HG03575 (cell line): Measurements from ENCODE around the gene IZUMO1.
A peak's percentile ranks its signal among the peaks of the same experiment; 100 is the strongest.
"Not testable (repeated sequence)": the region's sequence is repeated elsewhere in the genome, so short reads cannot be mapped to it uniquely, and the experiment has no call there.

Experiments
- ATAC-seq: cut with Tn5 transposase; IDR thresholded peaks from one replicate; pipeline ENCODE4 v1.9.1; 2021; ENCODE audit not compliant: unreplicated experiment, insufficient number of reproducible peaks, low FRiP score; ENCODE audit errors: extremely low read depth

The IZUMO1 gene

GRCh38 chr19:48718106-48718505 lies 28.6 kb downstream of the IZUMO1 start:
- ATAC-seq = not testable (repeated sequence)

- no peak for ATAC-seq
These were observed 30.0 kb downstream of the IZUMO1 start for GRCh38 chr19:48716562-48717291.

- ATAC-seq = no peak
These were observed 31.0 kb downstream of the IZUMO1 start for GRCh38 chr19:48715681-48716171.

- ATAC-seq = no peak
These were observed 31.7 kb downstream of the IZUMO1 start for GRCh38 chr19:48714759-48715675.

GRCh38 chr19:48713864-48714755 lies 32.6 kb downstream of the IZUMO1 start:
- peak; percentile 66 for ATAC-seq

GRCh38 chr19:48713041-48713863 lies 33.5 kb downstream of the IZUMO1 start:
- no peak for ATAC-seq

GRCh38 chr19:48711106-48711662 lies 35.5 kb downstream of the IZUMO1 start:
- ATAC-seq = no peak

GRCh38 chr19:48708471-48708870 lies 38.2 kb downstream of the IZUMO1 start:
- ATAC-seq = no peak

GRCh38 chr19:48705431-48705830 lies 41.3 kb downstream of the IZUMO1 start:
- no peak for ATAC-seq

- ATAC-seq = no peak
These were observed 43.4 kb downstream of the IZUMO1 start for GRCh38 chr19:48703316-48703715.

GRCh38 chr19:48702701-48703100 lies 44.0 kb downstream of the IZUMO1 start:
- no peak for ATAC-seq

GRCh38 chr19:48698046-48698445 lies 48.7 kb downstream of the IZUMO1 start:
- ATAC-seq = no peak

- ATAC-seq = no peak
These were observed 50.2 kb downstream of the IZUMO1 start for GRCh38 chr19:48696353-48697010.

- no peak for ATAC-seq
These were observed 50.9 kb downstream of the IZUMO1 start, which contains the start of gene FUT2 for GRCh38 chr19:48695743-48696352. FUT2 (plus strand) TSS chr19:48695971; CDS start chr19:48702957, 6,986 bp downstream.

- not testable (repeated sequence) for ATAC-seq
These were observed 53.1 kb downstream of the IZUMO1 start for GRCh38 chr19:48693629-48694028.
